Measurements from ENCODE around the gene AVPR2. TPM values are rescaled to one million over a fixed set of nuclear protein-coding genes. Genes with fewer than 3 reads are reported as not detected.
A peak's percentile ranks its signal among the peaks of the same experiment; 100 is the strongest.

AVPR2 gene
- total and polyA plus RNA-seq, 9 donors = 0.34 to 1.5 (median 0.55) TPM; not detected in 3

GRCh38 chrX:153928846-153929245, 24.4 kb downstream of the AVPR2 start:
- Histone ChIP-seq H3K9me3 (no peaks in the 10 kb centered on the region), H3K27me3 (no peaks in the 10 kb centered on the region), H3K27ac (no peak overlapping the region), H3K4me1 (ENCODE audit: insufficient read depth) (peaks cover 10% of the 10 kb centered on the region), H3K4me3 (no peak overlapping the region), H3K36me3 (no peaks in the 10 kb centered on the region)
- 61 to 77% (median 62%) methylated on average over 9 of the region's 9 CpGs for WGBS, 3 donors
- DNase-seq = no peak
- intact Hi-C loops (cut with DNase I) = loop anchor here in 1 of 4 donors (1.0 kb wide), 1 partner anchor 38 kb away; no protein-coding TSS in a partner anchor
- no peak for TF ChIP-seq CTCF (IDR thresholded peaks at IDR 0.05)
- no peak for TF ChIP-seq EP300 (IDR thresholded peaks at IDR 0.05)
- TF ChIP-seq POLR2A (IDR thresholded peaks at IDR 0.05) = no peak

GRCh38 chrX:153929576-153929975, 25.1 kb downstream of the AVPR2 start:
- Histone ChIP-seq H3K27ac (no peak overlapping the region), H3K4me3 (no peak overlapping the region), H3K4me1 (ENCODE audit: insufficient read depth) (peaks cover 15% of the 10 kb centered on the region), H3K9me3 (no peaks in the 10 kb centered on the region), H3K27me3 (no peaks in the 10 kb centered on the region), H3K36me3 (no peaks in the 10 kb centered on the region)
- intact Hi-C loops (cut with DNase I) = no loop called here
- TF ChIP-seq POLR2A (IDR thresholded peaks at IDR 0.05) = no peak
- no peak for TF ChIP-seq CTCF (IDR thresholded peaks at IDR 0.05)
- TF ChIP-seq EP300 (IDR thresholded peaks at IDR 0.05) = no peak
- DNase-seq = peak in 1 of 5 donors; percentile 41
- WGBS, 3 donors = 69 to 81% (median 72%) methylated on average over 10 of the region's 10 CpGs

GRCh38 chrX:153930011-153930910, 25.8 kb downstream of the AVPR2 start:
- Histone ChIP-seq H3K27ac (no peak overlapping the region), H3K9me3 (no peaks in the 10 kb centered on the region), H3K4me1 (ENCODE audit: insufficient read depth) (peaks cover 15% of the 10 kb centered on the region), H3K27me3 (no peaks in the 10 kb centered on the region), H3K36me3 (no peaks in the 10 kb centered on the region), H3K4me3 (no peak overlapping the region)
- TF ChIP-seq EP300 (IDR thresholded peaks at IDR 0.05) (no peak), CTCF (IDR thresholded peaks at IDR 0.05) (no peak), POLR2A (IDR thresholded peaks at IDR 0.05) (no peak)
- intact Hi-C loops (cut with DNase I) = no loop called here
- DNase-seq = peak in 1 of 5 donors; percentile 41
- 84 to 86% (median 84%) methylated on average over 31 of the region's 31 CpGs for WGBS, 3 donors

GRCh38 chrX:153931151-153931550, 26.7 kb downstream of the AVPR2 start:
- intact Hi-C loops (cut with DNase I) = no loop called here
- WGBS, 3 donors = 89 to 95% (median 91%) methylated on average over 8 of the region's 8 CpGs

More at GRCh38 chrX:153931151-153931550, 26.7 kb downstream of the AVPR2 start:
- H3K27ac ChIP-seq = no peak overlapping the region
- H3K4me1 ChIP-seq (ENCODE audit: insufficient read depth) = peaks cover 15% of the 10 kb centered on the region
- TF ChIP-seq EP300 (IDR thresholded peaks at IDR 0.05) (no peak), CTCF (IDR thresholded peaks at IDR 0.05) (no peak), POLR2A (IDR thresholded peaks at IDR 0.05) (no peak)
- DNase-seq = peak in 1 of 5 donors; percentile 25
- H3K36me3 ChIP-seq = no peaks in the 10 kb centered on the region
- no peaks in the 10 kb centered on the region for H3K9me3 ChIP-seq
- no peak overlapping the region for H3K4me3 ChIP-seq
- no peaks in the 10 kb centered on the region for H3K27me3 ChIP-seq

Data from ovary (tissue), 9 donors.